Thyroid gland (tissue), 4 donors: Measurements from ENCODE around the gene SOAT2.

ENCODE experiments used
- CTCF ChIP-seq, 6 experiments: fragments of 200-600 bp in 3 of 6; fragments of 450-650 bp in 3 of 6; sonication (generic) in 3 of 6; IDR thresholded peaks; one replicate each; pipeline ENCODE4 v1.5.1; 2016 to 2019; ENCODE audit warnings: antibody characterized with exemption in 6 of 6, mild to moderate bottlenecking in 2 of 6, inconsistent platforms in 1 of 6, moderate library complexity in 1 of 6
- POLR2A ChIP-seq, 2 donors: fragments of 450-650 bp; IDR thresholded peaks; one replicate each; pipeline ENCODE4 v1.6.1; 2017; ENCODE audit warnings: antibody characterized with exemption in 2 of 2, mild to moderate bottlenecking in 2 of 2, moderate library complexity in 1 of 2

- no peak for TF ChIP-seq CTCF (IDR thresholded peaks at IDR 0.05)
- no peak for TF ChIP-seq POLR2A (IDR thresholded peaks at IDR 0.05)
Measured at GRCh38 chr12:53062011-53062961, 41.0 kb upstream of the SOAT2 start.
